Mesodermal cell (in vitro differentiated cells): ENCODE data around the gene KIF21A.

ENCODE experiments used
- H3K27ac ChIP-seq: 2 replicates; pipeline ENCODE4 v1.7.0; 2013; ENCODE audit warnings: mild to moderate bottlenecking, low read depth, low read length, moderate library complexity; ENCODE audit not compliant: severe bottlenecking
- H3K36me3 ChIP-seq: 2 replicates; pipeline ENCODE4 v1.7.1; 2013; ENCODE audit warnings: mild to moderate bottlenecking, low read length, moderate library complexity; ENCODE audit not compliant: control insufficient read depth, insufficient read depth
- H3K4me1 ChIP-seq: one replicate; pipeline ENCODE4 v1.7.1; 2013; ENCODE audit warnings: mild to moderate bottlenecking, low read length; ENCODE audit not compliant: insufficient read depth, control insufficient read depth, poor library complexity, severe bottlenecking
- H3K4me3 ChIP-seq: 2 replicates; pipeline ENCODE4 v1.7.0; 2013; ENCODE audit warnings: low read length, control low read depth, mild to moderate bottlenecking; ENCODE audit not compliant: insufficient read depth, poor library complexity, severe bottlenecking; ENCODE audit errors: extremely low read depth
- H3K9me3 ChIP-seq: 2 replicates; pipeline ENCODE4 v1.7.1; 2013; ENCODE audit warnings: mild to moderate bottlenecking, low read length, moderate library complexity; ENCODE audit not compliant: control insufficient read depth
- WGBS, 2 experiments: methylation state at CpG; one replicate each; pipeline ENCODE4 v1.1.5; 2013; ENCODE audit warnings: missing lambda C conversion rate in 2 of 2; ENCODE audit not compliant: insufficient coverage in 2 of 2; 5-methylcytosine and 5-hydroxymethylcytosine counted together

KIF21A gene

GRCh38 chr12:39389399-39390150 lies 53.3 kb downstream of the KIF21A start:
- no peaks in the 10 kb centered on the region for H3K4me1 ChIP-seq
- 100% methylated on average over 1 of the region's 2 CpGs; no CpG with 5 or more reads in 1 of the 2 experiments for WGBS, 2 experiments
- H3K27ac ChIP-seq: no peak overlapping the region
- H3K36me3 ChIP-seq: no peaks in the 10 kb centered on the region
- no peak overlapping the region for H3K4me3 ChIP-seq
- no peaks in the 10 kb centered on the region for H3K9me3 ChIP-seq

- no peak overlapping the region for H3K4me3 ChIP-seq
- H3K4me1 ChIP-seq: no peaks in the 10 kb centered on the region
- H3K27ac ChIP-seq: no peak overlapping the region
- 92 to 100% methylated on average over 2 of the region's 3 CpGs for WGBS, 2 experiments
- H3K9me3 ChIP-seq: no peaks in the 10 kb centered on the region
- no peaks in the 10 kb centered on the region for H3K36me3 ChIP-seq
These were observed 56.6 kb downstream of the KIF21A start for GRCh38 chr12:39386335-39386734.

GRCh38 chr12:39383114-39383513 lies 59.8 kb downstream of the KIF21A start:
- no peak overlapping the region for H3K27ac ChIP-seq
- no CpG with 5 or more reads among the region's 2 CpGs for WGBS, 2 experiments
- no peak overlapping the region for H3K4me3 ChIP-seq
- H3K36me3 ChIP-seq: no peaks in the 10 kb centered on the region
- H3K4me1 ChIP-seq: no peaks in the 10 kb centered on the region
- no peaks in the 10 kb centered on the region for H3K9me3 ChIP-seq

- no peaks in the 10 kb centered on the region for H3K4me1 ChIP-seq
- H3K27ac ChIP-seq: no peak overlapping the region
- no peaks in the 10 kb centered on the region for H3K36me3 ChIP-seq
- WGBS, 2 experiments: 91 to 95% methylated on average over 8 to 9 of the region's 10 CpGs
- no peaks in the 10 kb centered on the region for H3K9me3 ChIP-seq
- H3K4me3 ChIP-seq: no peak overlapping the region
These were observed 62.8 kb downstream of the KIF21A start for GRCh38 chr12:39380090-39380489.

- WGBS, 2 experiments: no CpG with 5 or more reads among the region's 1 CpG
- no peaks in the 10 kb centered on the region for H3K9me3 ChIP-seq
- H3K36me3 ChIP-seq: no peaks in the 10 kb centered on the region
- no peak overlapping the region for H3K27ac ChIP-seq
- H3K4me3 ChIP-seq: no peak overlapping the region
- no peaks in the 10 kb centered on the region for H3K4me1 ChIP-seq
These were observed 64.6 kb downstream of the KIF21A start for GRCh38 chr12:39378341-39378740.

- no peaks in the 10 kb centered on the region for H3K36me3 ChIP-seq
- H3K9me3 ChIP-seq: no peaks in the 10 kb centered on the region
- no peaks in the 10 kb centered on the region for H3K4me1 ChIP-seq
- H3K4me3 ChIP-seq: no peak overlapping the region
- no CpG with 5 or more reads among the region's 2 CpGs for WGBS, 2 experiments
- no peak overlapping the region for H3K27ac ChIP-seq
These were observed 67.6 kb downstream of the KIF21A start for GRCh38 chr12:39375206-39375808.

- H3K36me3 ChIP-seq: no peaks in the 10 kb centered on the region
- WGBS, 2 experiments: 71 to 75% methylated on average over 1 of the region's 2 CpGs
- no peak overlapping the region for H3K27ac ChIP-seq
- no peaks in the 10 kb centered on the region for H3K9me3 ChIP-seq
- H3K4me3 ChIP-seq: no peak overlapping the region
- no peaks in the 10 kb centered on the region for H3K4me1 ChIP-seq
These were observed 70.0 kb downstream of the KIF21A start for GRCh38 chr12:39372929-39373328.

- no peaks in the 10 kb centered on the region for H3K9me3 ChIP-seq
- H3K27ac ChIP-seq: no peak overlapping the region
- no peaks in the 10 kb centered on the region for H3K4me1 ChIP-seq
- H3K4me3 ChIP-seq: no peak overlapping the region
- WGBS, 2 experiments: 100% methylated on average over 1 of the region's 2 CpGs
- no peaks in the 10 kb centered on the region for H3K36me3 ChIP-seq
These were observed 70.6 kb downstream of the KIF21A start for GRCh38 chr12:39372204-39372925.

GRCh38 chr12:39369756-39370155 lies 73.2 kb downstream of the KIF21A start:
- Histone ChIP-seq H3K36me3 (no peaks in the 10 kb centered on the region), H3K4me3 (no peak overlapping the region), H3K27ac (no peak overlapping the region), H3K4me1 (no peaks in the 10 kb centered on the region), H3K9me3 (no peaks in the 10 kb centered on the region)
- WGBS, 2 experiments: 83% methylated on average over 1 of the region's 2 CpGs; no CpG with 5 or more reads in 1 of the 2 experiments

GRCh38 chr12:39368891-39369290 lies 74.0 kb downstream of the KIF21A start:
- Histone ChIP-seq H3K9me3 (no peaks in the 10 kb centered on the region), H3K27ac (no peak overlapping the region), H3K4me3 (no peak overlapping the region), H3K4me1 (no peaks in the 10 kb centered on the region), H3K36me3 (no peaks in the 10 kb centered on the region)
- WGBS, 2 experiments: 67% methylated on average over 1 of the region's 2 CpGs; no CpG with 5 or more reads in 1 of the 2 experiments
